Umbilical cord (tissue), 2 donors: ENCODE data around the gene PPFIA2. TPM values are rescaled to one million over a fixed set of nuclear protein-coding genes. Genes with fewer than 3 reads are reported as not detected.

Source experiments
- DNase-seq: peaks from one replicate; pipeline ENCODE4 v3.0.0-alpha.2; 2015; ENCODE audit warnings: low spot score
- total RNA-seq: library from RNA; depleted of rRNA; stranded (reverse); fragments of >200 nt; gene quantifications from one replicate; pipeline ENCODE4 v1.2.3, GENCODE V29; 2014; ENCODE audit warnings: low replicate concordance; ENCODE audit not compliant: insufficient read depth

PPFIA2 gene
- total RNA-seq, 1 donor from 2014 or later = 20.5 TPM

DNA sequence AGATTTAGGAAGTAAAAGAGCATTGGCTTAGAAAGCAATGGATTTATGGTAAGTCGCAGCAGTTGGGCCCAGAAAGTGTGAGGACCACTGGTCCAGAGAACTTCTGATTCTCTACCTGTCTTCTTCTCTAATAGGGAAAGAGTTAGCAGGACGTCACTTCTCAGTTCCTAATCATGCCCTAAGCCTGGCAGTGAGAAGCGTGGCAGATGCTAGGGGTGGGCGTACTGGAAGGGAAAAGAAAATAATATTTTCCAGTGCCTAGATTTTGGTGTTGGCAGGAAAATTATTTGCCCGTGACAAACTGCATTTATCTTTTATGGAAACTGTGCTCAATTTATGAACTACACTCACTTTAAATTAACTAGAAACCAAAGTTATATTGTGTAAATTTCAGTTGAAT is 212.3 kb downstream of the PPFIA2 start:
- DNase-seq = no peak

- no peak for DNase-seq
Observed at GRCh38 chr12:81543621-81544139, 215.5 kb downstream of the PPFIA2 start.

- peak; percentile 1 for DNase-seq
Observed at GRCh38 chr12:81542065-81543010, 216.8 kb downstream of the PPFIA2 start.

GRCh38 chr12:81541121-81541520 is 218.0 kb downstream of the PPFIA2 start:
- DNase-seq = no peak

- DNase-seq = no peak
Observed at GRCh38 chr12:81539279-81539678, 219.9 kb downstream of the PPFIA2 start.

GRCh38 chr12:81533054-81533453 is 226.1 kb downstream of the PPFIA2 start:
- no peak for DNase-seq

GRCh38 chr12:81530352-81530751 is 228.8 kb downstream of the PPFIA2 start:
- DNase-seq = peak; percentile 1

GRCh38 chr12:81520064-81520945 is 238.8 kb downstream of the PPFIA2 start:
- no peak for DNase-seq

GRCh38 chr12:81518638-81519037 is 240.5 kb downstream of the PPFIA2 start:
- no peak for DNase-seq

GRCh38 chr12:81517296-81517695 is 241.9 kb downstream of the PPFIA2 start:
- no peak for DNase-seq

DNA sequence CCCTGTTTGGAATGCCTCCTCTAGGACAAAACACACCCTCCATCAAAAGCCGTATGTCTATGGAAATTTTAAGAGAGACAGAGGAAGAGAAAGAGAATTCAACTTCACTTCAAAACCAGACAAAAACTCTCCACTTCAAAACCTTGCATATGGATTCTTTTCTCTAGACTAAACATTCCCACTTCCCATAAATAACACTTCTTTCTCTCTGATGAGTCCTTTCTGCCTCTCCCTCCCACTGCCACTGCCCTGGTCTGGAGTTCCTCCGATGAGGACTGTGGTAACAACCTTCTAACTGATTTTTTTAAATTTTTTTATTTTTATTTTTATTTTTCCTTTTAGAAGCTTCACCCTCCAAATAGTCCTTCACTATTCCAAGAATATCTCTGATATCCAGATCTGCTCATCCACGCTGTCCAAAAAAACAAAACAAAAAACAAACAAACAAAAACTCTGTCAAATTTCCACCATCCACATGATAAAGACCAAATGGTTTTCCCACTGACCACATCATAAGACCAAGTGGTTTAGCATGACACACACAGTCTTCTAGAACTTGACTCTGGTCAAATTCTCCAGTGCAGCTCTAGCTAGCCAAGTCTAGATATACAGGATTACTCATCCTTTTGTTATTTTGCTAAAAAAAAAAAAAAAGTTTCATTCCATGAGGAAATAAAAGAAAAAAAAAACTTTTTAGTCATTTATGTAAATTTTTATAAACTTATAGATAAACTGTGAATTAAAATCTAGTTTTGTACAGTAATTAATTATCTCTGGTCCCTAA is 256.0 kb downstream of the PPFIA2 start:
- DNase-seq = no peak

DNA sequence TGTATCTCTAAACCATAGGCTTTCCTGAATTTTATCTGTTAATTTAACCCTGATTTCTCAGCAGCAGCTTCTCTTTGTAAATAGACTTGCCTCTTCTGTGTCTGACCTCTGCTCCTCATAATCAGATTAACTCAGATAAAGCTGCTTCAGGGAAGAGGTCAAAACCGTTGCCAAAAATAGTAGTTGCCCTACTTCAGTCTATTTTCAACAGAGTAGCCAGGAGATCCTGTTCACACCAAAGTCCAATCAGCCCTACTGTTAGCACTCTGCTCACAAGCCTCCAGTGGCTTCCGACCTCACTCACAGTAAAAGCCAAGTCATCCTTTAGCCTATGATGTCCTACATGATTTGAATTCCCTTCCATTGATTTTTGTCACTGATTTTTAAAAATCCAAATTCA is 258.4 kb downstream of the PPFIA2 start:
- DNase-seq = no peak

DNA sequence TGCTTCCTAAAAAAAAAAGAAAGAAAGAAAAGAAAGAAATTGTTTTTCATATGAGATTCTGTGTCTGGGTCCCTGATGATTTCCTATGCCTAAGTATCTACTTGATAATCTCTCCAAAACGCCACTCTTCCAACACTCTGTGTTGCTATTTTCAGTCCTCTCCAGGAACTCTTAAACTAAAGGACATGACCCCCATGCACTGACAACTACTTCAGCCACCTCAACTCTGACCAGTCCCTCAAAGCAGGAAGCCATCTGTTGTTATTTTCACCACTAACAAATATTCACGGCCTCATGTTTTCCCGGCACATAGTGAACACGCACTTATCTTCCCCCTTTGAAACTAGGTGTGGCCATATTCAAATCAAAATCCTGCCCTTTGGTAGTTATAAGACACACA is 259.3 kb downstream of the PPFIA2 start:
- no peak for DNase-seq

- DNase-seq = no peak
Observed at GRCh38 chr12:81492131-81492720, 266.9 kb downstream of the PPFIA2 start.

DNA sequence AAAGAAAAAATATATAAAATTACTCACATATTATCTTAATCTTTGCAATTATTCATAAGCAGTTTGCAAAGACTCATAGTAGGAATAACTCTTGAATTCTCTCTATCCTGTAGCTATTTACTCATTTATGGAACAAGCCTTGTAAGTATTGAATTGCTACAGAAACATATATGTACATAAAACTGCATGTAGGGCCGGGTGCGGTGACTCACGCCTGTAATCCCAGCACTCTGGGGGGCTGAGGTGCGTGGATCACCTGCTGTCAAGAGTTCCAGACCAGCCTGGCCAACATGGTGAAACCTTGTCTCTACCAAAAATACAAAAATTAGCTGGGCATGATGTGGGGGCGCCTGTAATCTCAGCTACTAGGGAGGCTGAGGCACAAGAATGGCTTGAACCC is 286.2 kb downstream of the PPFIA2 start:
- DNase-seq = no peak

DNA sequence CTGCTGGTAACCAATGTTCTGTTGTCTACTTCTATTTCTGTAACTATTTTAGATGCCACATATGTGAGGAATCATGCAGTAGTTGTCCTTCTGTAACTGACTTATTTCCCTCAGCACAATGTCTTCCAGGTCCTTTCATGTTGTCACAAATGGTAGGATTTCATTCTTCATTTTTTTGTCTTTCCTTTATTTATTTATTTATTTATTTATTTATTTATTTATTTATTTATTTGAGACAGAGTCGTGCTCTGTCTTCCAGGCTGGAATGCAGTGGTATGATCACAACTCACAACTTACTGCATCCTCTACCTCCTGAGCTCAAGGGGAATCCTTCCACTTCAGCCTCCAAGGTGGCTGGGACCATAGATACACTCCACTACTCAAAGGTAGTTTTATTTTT is 288.2 kb downstream of the PPFIA2 start:
- DNase-seq = no peak

- DNase-seq = peak; percentile 17
Observed at GRCh38 chr12:81468206-81468605, 290.9 kb downstream of the PPFIA2 start.

DNA sequence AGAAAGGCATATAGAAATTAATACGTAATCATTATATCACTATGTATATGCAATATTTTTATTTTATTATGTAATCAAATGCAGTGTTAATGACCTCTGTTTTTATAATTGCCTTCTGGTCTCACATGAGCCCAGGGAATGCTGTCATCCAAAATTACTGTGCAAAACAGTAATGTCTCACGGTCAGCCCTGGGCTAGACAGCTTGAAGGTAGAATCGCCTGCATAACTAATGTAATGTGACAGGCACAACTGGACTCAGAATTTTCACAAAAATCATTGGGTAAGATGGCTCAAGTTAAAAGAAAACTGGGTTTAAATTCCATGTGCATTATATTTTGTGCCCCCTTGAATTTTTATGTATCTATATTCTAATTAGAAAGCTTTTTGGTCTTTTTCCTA is 293.3 kb downstream of the PPFIA2 start:
- DNase-seq = no peak

- no peak for DNase-seq
Observed at GRCh38 chr12:81465191-81465590, 294.0 kb downstream of the PPFIA2 start.

- no peak for DNase-seq
Observed at GRCh38 chr12:81461163-81461562, 298.0 kb downstream of the PPFIA2 start.
